Mucosa of stomach (tissue), 1 donor: Measurements from ENCODE around the gene RASSF4.

Experiments used
- H3K27me3 ChIP-seq: one replicate; pipeline ENCODE4 v1.7.0; 2013; ENCODE audit warnings: mild to moderate bottlenecking, low read length; ENCODE audit not compliant: control insufficient read depth, insufficient read depth
- H3K36me3 ChIP-seq: one replicate; pipeline ENCODE4 v1.7.0; 2013; ENCODE audit warnings: low read length; ENCODE audit not compliant: control insufficient read depth, insufficient read depth
- H3K4me1 ChIP-seq: one replicate; pipeline ENCODE4 v1.7.0; 2013; ENCODE audit warnings: mild to moderate bottlenecking, low read length; ENCODE audit not compliant: control insufficient read depth, insufficient read depth
- H3K4me3 ChIP-seq: one replicate; pipeline ENCODE4 v1.7.0; 2013; ENCODE audit warnings: low read length
- H3K9ac ChIP-seq: one replicate; pipeline ENCODE4 v1.7.0; 2013; ENCODE audit warnings: mild to moderate bottlenecking, low read length, moderate library complexity
- H3K9me3 ChIP-seq: one replicate; pipeline ENCODE4 v1.7.0; 2013; ENCODE audit warnings: mild to moderate bottlenecking, low read length, moderate library complexity; ENCODE audit not compliant: control insufficient read depth
- donor health status: Pancreatic carcinoma.

Gene RASSF4

DNA sequence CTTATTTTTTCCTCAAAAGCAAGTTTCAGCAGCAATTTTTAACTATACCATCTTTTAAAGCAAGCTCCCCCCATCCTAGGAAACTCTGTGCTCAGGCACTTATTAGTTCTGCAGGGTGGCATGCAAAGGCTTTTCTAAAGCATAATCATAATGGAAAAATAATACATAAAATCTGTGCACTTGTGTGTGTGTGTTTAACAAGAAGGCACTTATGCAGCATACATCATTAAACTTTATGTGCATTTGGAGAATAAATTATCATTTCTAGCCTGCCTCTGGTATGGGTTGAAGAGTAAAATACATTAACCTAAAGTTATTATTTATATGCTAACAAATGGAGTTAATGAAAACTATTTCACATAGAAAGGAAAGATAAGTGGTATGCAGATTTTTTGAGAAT is 5.6 kb upstream of the RASSF4 start:
- no peaks in the 10 kb centered on the region for H3K27me3 ChIP-seq
- H3K4me3 ChIP-seq = no peak overlapping the region
- no peak overlapping the region for H3K9ac ChIP-seq
- no peaks in the 10 kb centered on the region for H3K36me3 ChIP-seq
- H3K9me3 ChIP-seq = no peaks in the 10 kb centered on the region
- H3K4me1 ChIP-seq = peaks cover 30% of the 10 kb centered on the region

DNA sequence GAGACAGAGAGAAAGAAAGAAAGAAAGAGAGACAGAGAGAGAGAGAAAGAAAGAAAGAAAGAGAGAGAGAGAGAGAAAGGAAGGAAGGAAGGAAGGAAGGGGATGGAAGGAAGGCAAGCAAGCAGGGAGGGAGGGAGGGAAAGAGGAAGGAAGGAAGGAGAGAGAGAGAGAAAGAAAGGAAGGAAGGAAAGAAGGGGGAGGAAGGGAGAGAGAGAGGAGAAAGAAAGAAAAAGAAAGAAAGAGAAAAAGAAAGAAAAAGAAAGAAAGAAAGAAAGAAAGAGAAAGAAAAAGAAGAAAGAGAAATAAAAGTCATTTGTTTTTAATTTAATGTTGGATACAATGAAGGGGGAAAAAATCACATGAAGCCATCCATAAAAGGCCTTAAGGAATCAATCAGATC is 4.6 kb upstream of the RASSF4 start:
- H3K9me3 ChIP-seq = no peaks in the 10 kb centered on the region
- H3K36me3 ChIP-seq = no peaks in the 10 kb centered on the region
- peaks cover 25% of the 10 kb centered on the region for H3K4me1 ChIP-seq
- no peak overlapping the region for H3K4me3 ChIP-seq
- H3K27me3 ChIP-seq = no peaks in the 10 kb centered on the region
- no peak overlapping the region for H3K9ac ChIP-seq

DNA sequence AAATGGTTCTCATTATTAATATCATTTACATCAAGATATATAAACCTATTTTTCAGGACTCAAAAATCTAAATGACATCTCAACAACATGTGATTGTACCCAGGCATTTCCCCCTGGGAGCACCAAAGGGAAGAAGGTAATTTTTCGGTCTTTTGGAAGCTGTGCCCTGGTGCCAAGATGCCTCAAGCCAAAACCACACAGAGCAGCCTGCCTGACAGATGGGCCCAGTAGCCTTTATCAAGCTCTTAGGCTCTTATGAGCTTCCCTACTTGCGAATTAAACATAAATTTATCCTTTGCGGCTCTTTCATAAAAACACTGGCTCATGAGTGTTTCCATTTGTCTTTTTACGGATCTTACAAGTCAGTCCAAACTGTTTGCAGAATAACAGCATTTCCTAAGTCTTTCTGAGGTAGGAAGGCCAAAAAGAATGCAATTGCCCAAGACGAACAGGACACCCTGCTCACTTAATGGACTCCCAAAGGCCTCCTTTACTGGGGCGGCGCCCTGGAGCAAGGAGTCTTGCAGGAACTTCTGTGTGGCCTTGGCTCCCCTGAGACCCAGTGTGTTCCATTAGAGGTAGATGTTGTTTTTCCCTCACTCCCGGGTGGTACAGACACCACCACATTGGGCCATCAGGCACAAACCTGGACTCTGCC is 4.1 kb upstream of the RASSF4 start:
- Histone ChIP-seq H3K4me3 (no peak overlapping the region), H3K27me3 (no peaks in the 10 kb centered on the region), H3K9ac (no peak overlapping the region), H3K9me3 (no peaks in the 10 kb centered on the region), H3K4me1 (peaks cover 27% of the 10 kb centered on the region), H3K36me3 (no peaks in the 10 kb centered on the region)

DNA sequence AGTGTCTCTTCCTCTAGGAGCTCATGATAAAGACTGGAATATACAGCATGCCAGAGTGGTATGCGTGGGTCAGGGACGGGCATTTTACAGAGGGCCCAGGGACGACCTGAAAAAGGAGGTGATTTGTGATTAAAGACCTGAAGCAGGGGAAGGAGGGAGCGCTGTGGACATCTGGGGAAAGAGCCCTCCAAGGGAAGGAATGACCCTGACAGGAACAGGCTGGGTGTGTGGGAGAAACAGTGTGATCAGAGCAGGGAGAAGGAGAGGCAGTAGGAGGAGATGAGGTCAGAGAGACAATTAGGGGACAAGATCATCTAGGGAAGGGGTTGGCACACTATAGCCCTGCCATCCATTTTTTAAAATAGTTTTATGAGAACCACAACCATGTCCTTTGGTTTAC is 3.4 kb upstream of the RASSF4 start:
- Histone ChIP-seq H3K36me3 (no peaks in the 10 kb centered on the region), H3K4me1 (peaks cover 31% of the 10 kb centered on the region), H3K4me3 (no peak overlapping the region), H3K27me3 (no peaks in the 10 kb centered on the region), H3K9ac (no peak overlapping the region), H3K9me3 (no peaks in the 10 kb centered on the region)

DNA sequence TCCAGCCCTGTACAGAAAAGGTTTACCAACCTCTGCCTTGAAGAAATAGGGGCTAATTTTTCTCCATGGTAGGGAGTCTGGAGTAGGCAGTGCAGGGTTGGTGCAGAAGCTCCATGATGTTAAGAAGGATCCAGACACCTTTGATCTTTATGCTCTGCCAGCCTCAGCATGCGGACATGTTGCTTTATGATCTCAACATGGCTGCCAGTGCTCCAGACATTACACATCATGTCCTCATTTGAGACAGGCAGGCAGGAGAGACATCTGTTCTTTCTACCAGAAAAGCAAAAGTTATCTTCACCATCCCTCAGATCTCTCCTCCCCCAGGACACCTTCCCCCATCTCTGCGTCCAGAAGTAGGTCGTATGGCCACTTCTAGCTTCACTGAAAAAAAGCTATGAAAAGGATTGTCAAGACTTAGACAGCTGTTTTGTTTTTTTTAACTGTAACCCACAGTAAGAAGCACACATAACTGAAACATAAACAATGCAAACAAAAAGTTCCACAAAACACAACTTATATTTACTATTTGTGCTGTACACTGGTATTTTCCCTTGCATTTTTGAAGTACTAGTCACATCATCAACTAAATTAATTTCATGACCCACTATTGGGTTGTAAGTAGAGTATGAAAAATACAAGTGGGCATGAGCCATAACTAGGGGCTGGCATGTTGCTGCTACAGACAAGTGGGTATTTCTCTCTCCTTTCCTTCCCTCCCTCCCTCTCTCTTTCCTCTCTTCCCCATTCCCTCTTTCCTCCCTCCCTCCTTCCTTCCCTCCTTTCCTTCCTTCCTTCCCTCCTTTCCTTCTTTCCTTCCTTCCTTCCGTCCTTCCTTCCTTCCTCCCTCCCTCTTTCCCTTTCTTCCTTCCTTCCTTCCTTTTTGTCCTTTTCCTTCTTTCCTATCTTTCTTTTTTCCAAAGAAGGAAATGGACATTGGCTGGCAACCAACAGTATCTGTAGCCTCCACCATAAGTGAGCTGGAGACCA is 2.6 kb upstream of the RASSF4 start:
- Histone ChIP-seq H3K36me3 (no peaks in the 10 kb centered on the region), H3K27me3 (no peaks in the 10 kb centered on the region), H3K4me1 (peaks cover 31% of the 10 kb centered on the region), H3K9ac (no peak overlapping the region), H3K4me3 (no peak overlapping the region), H3K9me3 (no peaks in the 10 kb centered on the region)

DNA sequence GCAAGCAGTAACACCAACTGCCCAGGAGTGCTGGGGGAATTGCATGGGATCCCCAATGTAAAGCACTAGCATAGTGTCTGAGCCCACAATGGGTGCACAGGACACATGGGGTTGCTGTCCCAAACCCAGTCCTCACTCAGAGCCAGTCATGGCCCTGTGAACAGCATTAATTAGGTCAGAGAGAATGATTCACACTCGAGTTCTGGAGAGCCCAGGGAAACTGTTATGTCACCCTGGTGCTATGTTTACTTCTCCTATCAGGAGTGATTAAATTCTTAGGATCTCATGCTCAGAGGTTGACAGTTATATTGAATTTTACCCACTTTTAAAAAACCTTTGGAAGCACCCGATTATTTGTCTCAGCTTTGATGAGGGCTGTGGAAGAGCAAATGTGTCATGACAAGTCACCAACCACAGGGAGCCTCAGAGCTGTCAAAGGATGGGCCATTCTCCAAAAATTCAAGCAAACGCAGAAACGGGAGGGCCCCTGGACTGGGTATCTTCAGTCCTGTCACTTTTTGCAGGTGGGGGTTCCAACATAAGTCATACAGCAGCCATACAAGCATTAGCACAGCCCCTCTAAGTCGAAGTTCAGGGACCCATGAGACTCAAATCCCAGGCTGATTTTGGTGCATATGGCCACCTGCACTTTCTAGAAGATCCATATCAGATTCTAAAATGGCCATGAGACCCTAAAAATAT is 1.3 kb upstream of the RASSF4 start:
- Histone ChIP-seq H3K9me3 (no peaks in the 10 kb centered on the region), H3K27me3 (no peaks in the 10 kb centered on the region), H3K4me3 (peak overlapping the region; percentile 17), H3K36me3 (no peaks in the 10 kb centered on the region), H3K4me1 (peaks cover 33% of the 10 kb centered on the region), H3K9ac (peak overlapping the region; percentile 64)

DNA sequence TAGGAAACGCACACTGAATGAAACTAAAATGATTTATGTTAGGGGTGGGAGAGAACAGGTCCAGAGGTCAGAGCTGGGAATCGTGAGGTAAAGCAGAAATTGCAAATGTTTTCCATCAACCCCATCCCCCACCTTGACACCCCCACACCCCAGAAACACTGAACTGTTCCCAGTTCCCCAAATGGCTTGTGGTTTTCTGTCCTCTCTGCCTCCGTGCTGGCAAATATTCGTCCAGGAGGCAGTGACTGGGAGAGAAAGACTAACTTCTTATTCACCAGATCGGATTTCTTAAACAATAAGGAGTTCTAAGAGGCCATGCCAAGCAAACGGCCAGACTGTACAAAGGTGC is 730 bp upstream of the RASSF4 start:
- Histone ChIP-seq H3K36me3 (no peaks in the 10 kb centered on the region), H3K27me3 (no peaks in the 10 kb centered on the region), H3K4me3 (peak overlapping the region; percentile 17), H3K9ac (peak overlapping the region; percentile 64), H3K4me1 (peaks cover 39% of the 10 kb centered on the region), H3K9me3 (no peaks in the 10 kb centered on the region)

DNA sequence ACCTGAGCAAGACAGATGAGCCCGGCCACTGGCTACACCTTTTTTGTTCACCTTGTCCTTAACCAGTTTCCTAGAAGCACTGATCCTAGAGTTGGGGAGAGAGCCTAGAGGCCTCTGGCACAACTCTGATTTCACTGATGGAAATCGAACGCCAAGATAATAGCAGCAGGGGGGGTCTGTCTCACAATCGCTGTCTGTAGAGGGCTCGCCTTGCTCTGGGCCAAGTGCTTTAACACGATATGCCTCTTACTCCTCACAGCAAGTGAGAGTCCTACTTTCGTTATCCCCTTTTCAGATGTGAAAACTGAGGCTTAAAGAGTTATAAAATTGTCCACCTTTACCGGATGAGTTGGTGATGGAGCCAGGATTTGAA is 472 bp downstream of the RASSF4 start:
- H3K4me1 ChIP-seq = peaks cover 49% of the 10 kb centered on the region
- H3K36me3 ChIP-seq = no peaks in the 10 kb centered on the region
- H3K4me3 ChIP-seq = no peak overlapping the region
- no peaks in the 10 kb centered on the region for H3K27me3 ChIP-seq
- H3K9me3 ChIP-seq = no peaks in the 10 kb centered on the region
- H3K9ac ChIP-seq = peak overlapping the region; percentile 29

DNA sequence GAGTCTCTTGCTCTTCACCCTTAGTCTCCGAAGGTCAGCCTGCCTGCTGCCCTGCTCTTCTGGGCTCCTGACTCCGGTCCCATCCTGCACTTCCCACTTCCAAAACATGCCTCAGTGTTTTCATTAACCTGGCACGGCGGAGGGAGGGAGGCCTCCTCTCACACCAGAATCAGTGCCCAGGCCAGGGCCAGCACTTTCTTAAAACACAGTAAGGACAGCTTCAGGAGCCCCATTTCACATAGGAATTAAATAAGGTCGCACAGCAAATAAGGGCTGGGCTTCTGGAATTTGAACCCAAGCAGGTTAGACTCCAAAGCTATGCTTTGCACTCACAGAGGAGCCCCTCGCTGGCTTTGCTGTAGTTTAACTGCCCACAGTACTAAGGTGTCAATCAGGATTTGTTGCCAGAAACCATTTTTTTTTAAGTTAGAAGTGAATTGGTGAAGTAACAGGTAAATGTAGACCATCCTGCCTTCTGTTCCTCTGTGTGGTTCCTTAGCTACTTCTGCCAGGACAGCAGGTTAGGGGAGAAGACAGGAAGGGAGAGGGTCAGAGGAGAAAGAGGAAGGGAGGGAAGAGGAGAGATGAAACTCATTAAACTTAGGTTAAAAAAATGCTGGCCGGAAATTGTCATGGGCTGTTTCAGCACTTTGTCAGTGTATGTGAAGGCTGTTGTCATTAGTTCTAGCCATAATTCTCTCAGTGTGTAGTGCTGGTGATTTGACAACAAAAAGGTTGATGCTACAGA is 1.1 kb downstream of the RASSF4 start:
- Histone ChIP-seq H3K9me3 (no peaks in the 10 kb centered on the region), H3K36me3 (no peaks in the 10 kb centered on the region), H3K4me1 (peaks cover 49% of the 10 kb centered on the region), H3K4me3 (no peak overlapping the region), H3K27me3 (no peaks in the 10 kb centered on the region), H3K9ac (peak overlapping the region; percentile 29)

DNA sequence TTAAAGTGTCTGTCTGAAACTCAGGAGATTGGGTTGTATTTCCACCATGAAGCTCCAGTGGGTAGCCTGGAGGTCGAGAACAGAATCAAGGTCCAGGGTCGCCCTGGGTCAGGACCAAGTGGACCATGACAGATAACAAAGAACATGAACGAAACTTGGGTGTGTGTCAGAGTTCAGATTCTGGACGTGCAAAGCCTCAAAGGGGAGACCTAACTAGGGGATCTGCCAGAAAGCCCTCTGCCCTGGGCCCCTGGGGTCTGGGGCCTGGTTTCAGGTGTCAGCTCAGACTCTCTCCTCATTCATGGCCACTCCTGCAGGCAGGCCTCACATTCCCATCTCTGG is 1.6 kb downstream of the RASSF4 start:
- no peaks in the 10 kb centered on the region for H3K9me3 ChIP-seq
- no peaks in the 10 kb centered on the region for H3K27me3 ChIP-seq
- no peaks in the 10 kb centered on the region for H3K36me3 ChIP-seq
- H3K4me1 ChIP-seq = peaks cover 51% of the 10 kb centered on the region
- H3K4me3 ChIP-seq = no peak overlapping the region
- H3K9ac ChIP-seq = peak overlapping the region; percentile 29

DNA sequence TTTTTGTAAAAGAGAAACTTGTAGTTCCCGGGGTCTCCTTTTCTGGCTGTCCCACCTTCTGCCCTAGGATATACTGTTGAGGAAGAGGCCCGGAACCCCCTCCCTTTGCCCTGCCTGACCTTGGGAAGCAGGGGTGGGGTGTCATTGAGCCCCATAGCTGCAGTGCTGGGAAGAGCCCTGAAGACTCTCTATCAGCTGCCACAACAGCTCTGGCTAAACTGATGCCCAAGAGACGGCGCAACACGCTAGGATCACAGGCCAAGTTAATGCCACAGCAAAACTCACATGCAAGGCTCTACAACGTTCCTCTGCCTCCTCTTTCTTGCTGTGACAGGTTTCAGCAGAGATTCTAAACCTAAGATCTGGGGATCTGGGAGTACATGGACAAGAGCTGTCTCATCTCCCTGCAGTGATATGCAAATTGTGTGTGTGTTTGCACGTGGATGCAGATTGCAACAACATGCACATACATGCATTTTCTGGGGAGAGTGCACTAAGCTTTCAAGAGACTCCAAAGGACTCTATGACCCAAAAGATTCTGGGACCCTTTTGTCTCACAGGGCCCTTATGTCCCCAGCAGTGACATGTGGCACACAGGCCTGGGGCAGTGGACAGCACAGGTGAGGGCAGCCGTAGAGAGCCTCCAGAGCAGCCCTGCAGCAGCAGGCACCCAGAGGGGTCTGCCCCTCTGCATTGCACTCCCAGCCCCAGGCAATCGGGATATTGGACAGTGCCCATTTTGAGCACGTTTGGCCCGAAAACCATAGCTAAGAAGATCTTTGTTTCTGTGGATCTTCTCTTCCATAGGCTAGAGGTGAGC is 2.5 kb downstream of the RASSF4 start:
- Histone ChIP-seq H3K4me3 (no peak overlapping the region), H3K36me3 (no peaks in the 10 kb centered on the region), H3K4me1 (peaks cover 58% of the 10 kb centered on the region), H3K9me3 (no peaks in the 10 kb centered on the region), H3K9ac (no peak overlapping the region), H3K27me3 (no peaks in the 10 kb centered on the region)
